ENCODE data around the gene AFF3. TPM values are rescaled to one million over a fixed set of nuclear protein-coding genes. Genes with fewer than 3 reads are reported as not detected.

AFF3 gene
- total and polyA plus RNA-seq, 2 donors (not counting 1 experiment from before 2014, with no cell fraction given) = 0.50 to 2.5 TPM

DNA sequence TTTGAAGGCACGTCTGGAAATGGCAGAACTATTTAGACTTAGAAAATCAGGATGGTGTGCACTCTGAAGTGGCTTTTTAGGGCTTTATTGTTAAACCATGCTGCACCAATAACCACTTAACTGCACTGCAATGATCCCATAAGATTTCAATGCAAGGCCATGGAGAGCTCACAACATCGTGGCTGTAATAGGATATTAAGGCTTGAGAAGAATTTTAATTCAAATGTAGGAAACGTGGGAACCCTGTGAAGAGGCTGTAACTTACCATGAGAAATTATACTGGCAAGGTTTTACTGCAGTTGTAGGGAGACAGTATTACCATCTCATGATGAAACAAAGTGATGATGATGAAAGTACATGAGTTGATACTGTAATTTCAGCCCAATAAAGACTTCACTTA lies 242.5 kb downstream of the AFF3 start:
- TF ChIP-seq EZH2 (IDR thresholded peaks at IDR 0.05; ENCODE audit: low read length, missing control alignments) = no peak
- TF ChIP-seq, protein P1, sequence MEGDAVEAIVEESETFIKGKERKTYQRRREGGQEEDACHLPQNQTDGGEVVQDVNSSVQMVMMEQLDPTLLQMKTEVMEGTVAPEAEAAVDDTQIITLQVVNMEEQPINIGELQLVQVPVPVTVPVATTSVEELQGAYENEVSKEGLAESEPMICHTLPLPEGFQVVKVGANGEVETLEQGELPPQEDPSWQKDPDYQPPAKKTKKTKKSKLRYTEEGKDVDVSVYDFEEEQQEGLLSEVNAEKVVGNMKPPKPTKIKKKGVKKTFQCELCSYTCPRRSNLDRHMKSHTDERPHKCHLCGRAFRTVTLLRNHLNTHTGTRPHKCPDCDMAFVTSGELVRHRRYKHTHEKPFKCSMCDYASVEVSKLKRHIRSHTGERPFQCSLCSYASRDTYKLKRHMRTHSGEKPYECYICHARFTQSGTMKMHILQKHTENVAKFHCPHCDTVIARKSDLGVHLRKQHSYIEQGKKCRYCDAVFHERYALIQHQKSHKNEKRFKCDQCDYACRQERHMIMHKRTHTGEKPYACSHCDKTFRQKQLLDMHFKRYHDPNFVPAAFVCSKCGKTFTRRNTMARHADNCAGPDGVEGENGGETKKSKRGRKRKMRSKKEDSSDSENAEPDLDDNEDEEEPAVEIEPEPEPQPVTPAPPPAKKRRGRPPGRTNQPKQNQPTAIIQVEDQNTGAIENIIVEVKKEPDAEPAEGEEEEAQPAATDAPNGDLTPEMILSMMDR (conservative IDR thresholded peaks at IDR 0.05 in 1 of 2, IDR thresholded peaks at IDR 0.05 in 1 of 2; ENCODE audit: low read depth in 1 of 2, low read length in 2 of 2) = no peak
- Histone ChIP-seq H3K79me2 (ENCODE audit: control insufficient read depth, insufficient read depth, low read length) (no peaks in the 10 kb centered on the region), H3K27ac (ENCODE audit: insufficient read depth, low read length) (no peak overlapping the region), H3K4me2 (ENCODE audit: extremely low read depth, insufficient read depth, low read length) (no peak overlapping the region), H3K4me1 (ENCODE audit: control insufficient read depth, extremely low read depth, insufficient read depth, low read length) (no peaks in the 10 kb centered on the region), H3K9ac (ENCODE audit: insufficient read depth, low read length) (no peak overlapping the region), H3K9me3 (ENCODE audit: control insufficient read depth, insufficient read depth, low read depth, low read length) (no peaks in the 10 kb centered on the region), H3K4me3 (replicated peaks in 1 of 4; ENCODE audit: control extremely low read depth in 1 of 4, insufficient read depth in 1 of 4, low read depth in 3 of 4, low read length in 4 of 4) (no peak overlapping the region), H4K20me1 (ENCODE audit: control insufficient read depth, extremely low read depth, insufficient read depth, low read length) (no peaks in the 10 kb centered on the region), H3K27me3 (ENCODE audit: control insufficient read depth, insufficient read depth, low read length) (no peaks in the 10 kb centered on the region), H3K36me3 (ENCODE audit: control insufficient read depth, insufficient read depth, low read length) (no peaks in the 10 kb centered on the region), H2AFZ (ENCODE audit: low read length) (no peak overlapping the region)
- DNase-seq (ENCODE audit: low read depth in 2 of 2) = no peak

DNA sequence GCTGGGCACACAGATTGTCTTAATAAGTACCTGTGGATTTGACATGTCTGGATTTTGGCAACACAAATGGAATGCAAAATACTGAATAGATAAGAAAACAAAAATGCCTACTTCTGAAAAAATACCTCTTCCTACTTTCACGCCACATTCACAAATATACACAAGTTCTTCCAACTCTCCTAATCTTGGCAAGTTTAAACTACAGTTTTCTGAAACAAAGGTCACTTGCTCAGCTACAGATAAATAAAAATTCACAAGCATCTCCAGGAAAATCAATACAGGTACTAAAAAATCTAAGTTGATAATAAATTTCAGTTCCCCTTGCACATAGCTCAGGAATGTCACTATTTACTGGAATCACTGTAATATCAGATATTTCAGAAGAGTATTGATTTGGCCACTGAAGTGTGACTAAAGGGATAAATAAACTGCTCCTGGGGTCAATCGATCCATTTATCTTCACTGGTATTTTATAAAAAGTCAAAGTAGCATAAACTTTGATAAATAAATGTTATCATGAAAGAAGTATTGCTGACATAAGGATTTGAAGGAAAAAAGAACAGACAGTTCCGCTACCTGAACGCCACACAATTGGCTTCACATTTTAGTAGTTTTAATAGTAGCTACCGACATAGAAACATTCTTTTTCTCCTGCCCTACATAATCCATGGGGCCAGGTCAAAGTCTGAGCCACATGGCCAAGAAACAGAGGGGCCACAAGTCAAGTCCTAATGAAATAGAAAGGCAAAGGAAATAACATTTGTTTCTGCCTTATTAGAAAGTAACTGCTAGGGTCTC lies 243.1 kb downstream of the AFF3 start:
- Histone ChIP-seq H3K27ac (ENCODE audit: insufficient read depth, low read length) (no peak overlapping the region), H3K79me2 (ENCODE audit: control insufficient read depth, insufficient read depth, low read length) (no peaks in the 10 kb centered on the region), H4K20me1 (ENCODE audit: control insufficient read depth, extremely low read depth, insufficient read depth, low read length) (no peaks in the 10 kb centered on the region), H2AFZ (ENCODE audit: low read length) (no peak overlapping the region), H3K9ac (ENCODE audit: insufficient read depth, low read length) (no peak overlapping the region), H3K36me3 (ENCODE audit: control insufficient read depth, insufficient read depth, low read length) (no peaks in the 10 kb centered on the region), H3K4me1 (ENCODE audit: control insufficient read depth, extremely low read depth, insufficient read depth, low read length) (no peaks in the 10 kb centered on the region), H3K9me3 (ENCODE audit: control insufficient read depth, insufficient read depth, low read depth, low read length) (no peaks in the 10 kb centered on the region), H3K27me3 (ENCODE audit: control insufficient read depth, insufficient read depth, low read length) (no peaks in the 10 kb centered on the region), H3K4me3 (replicated peaks in 1 of 4; ENCODE audit: control extremely low read depth in 1 of 4, insufficient read depth in 1 of 4, low read depth in 3 of 4, low read length in 4 of 4) (no peak overlapping the region), H3K4me2 (ENCODE audit: extremely low read depth, insufficient read depth, low read length) (no peak overlapping the region)
- TF ChIP-seq, protein P1 (conservative IDR thresholded peaks at IDR 0.05 in 1 of 2, IDR thresholded peaks at IDR 0.05 in 1 of 2; ENCODE audit: low read depth in 1 of 2, low read length in 2 of 2) = no peak
- no peak for TF ChIP-seq EZH2 (IDR thresholded peaks at IDR 0.05; ENCODE audit: low read length, missing control alignments)
- DNase-seq (ENCODE audit: low read depth in 2 of 2) = no peak

DNA sequence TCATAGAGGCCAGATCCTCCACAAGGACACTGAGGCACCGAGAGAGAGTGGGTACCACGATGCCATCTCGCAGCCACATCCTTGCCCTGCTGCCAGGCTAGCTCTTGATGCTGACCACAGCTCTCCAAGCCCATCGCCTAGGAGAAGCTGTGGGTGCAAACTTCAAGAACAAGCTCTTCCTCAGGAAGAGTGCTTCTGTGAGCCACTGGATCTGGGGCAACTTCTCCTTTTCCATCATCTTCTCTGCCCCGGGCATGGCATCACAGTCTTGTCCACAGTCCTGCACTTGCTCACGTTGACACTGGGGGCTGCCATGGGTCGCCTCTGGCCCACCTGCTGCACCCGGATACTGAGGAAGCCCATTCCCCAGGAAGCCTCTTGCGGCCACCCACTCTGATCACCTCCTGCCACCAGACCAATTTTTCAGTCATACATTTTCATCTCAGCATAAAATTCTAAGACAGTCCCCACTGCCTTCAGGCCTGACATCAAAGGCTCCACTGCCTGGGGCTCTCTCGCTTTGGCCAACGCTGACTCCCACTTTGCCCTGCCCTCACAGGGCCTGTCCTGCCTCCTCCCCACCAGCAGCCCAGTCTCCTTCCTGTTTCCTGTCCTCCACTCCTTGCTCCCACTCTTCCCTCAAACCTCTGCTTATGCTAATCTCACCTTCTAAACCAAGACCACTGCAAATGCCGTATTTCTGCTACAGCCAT lies 243.9 kb downstream of the AFF3 start:
- no peaks in the 10 kb centered on the region for H3K9me3 ChIP-seq (ENCODE audit: control insufficient read depth, insufficient read depth, low read depth, low read length)
- no peak overlapping the region for H3K27ac ChIP-seq (ENCODE audit: insufficient read depth, low read length)
- H3K27me3 ChIP-seq (ENCODE audit: control insufficient read depth, insufficient read depth, low read length) = no peaks in the 10 kb centered on the region
- H3K4me1 ChIP-seq (ENCODE audit: control insufficient read depth, extremely low read depth, insufficient read depth, low read length) = no peaks in the 10 kb centered on the region
- H3K79me2 ChIP-seq (ENCODE audit: control insufficient read depth, insufficient read depth, low read length) = no peaks in the 10 kb centered on the region
- H3K9ac ChIP-seq (ENCODE audit: insufficient read depth, low read length) = no peak overlapping the region
- H3K4me2 ChIP-seq (ENCODE audit: extremely low read depth, insufficient read depth, low read length) = no peak overlapping the region
- H2AFZ ChIP-seq (ENCODE audit: low read length) = no peak overlapping the region
- TF ChIP-seq, protein P1 (conservative IDR thresholded peaks at IDR 0.05 in 1 of 2, IDR thresholded peaks at IDR 0.05 in 1 of 2; ENCODE audit: low read depth in 1 of 2, low read length in 2 of 2) = no peak
- TF ChIP-seq EZH2 (IDR thresholded peaks at IDR 0.05; ENCODE audit: low read length, missing control alignments) = no peak
- H3K4me3 ChIP-seq (replicated peaks in 1 of 4; ENCODE audit: control extremely low read depth in 1 of 4, insufficient read depth in 1 of 4, low read depth in 3 of 4, low read length in 4 of 4) = no peak overlapping the region
- no peaks in the 10 kb centered on the region for H4K20me1 ChIP-seq (ENCODE audit: control insufficient read depth, extremely low read depth, insufficient read depth, low read length)
- no peak for DNase-seq (ENCODE audit: low read depth in 2 of 2)
- no peaks in the 10 kb centered on the region for H3K36me3 ChIP-seq (ENCODE audit: control insufficient read depth, insufficient read depth, low read length)

Data from fibroblast of lung (primary cell).